Measurements from ENCODE around the gene PAQR8.

GRCh38 chr6:52360601-52361413 is 1.1 kb upstream of the PAQR8 start:
- TF ChIP-seq, protein P1, sequence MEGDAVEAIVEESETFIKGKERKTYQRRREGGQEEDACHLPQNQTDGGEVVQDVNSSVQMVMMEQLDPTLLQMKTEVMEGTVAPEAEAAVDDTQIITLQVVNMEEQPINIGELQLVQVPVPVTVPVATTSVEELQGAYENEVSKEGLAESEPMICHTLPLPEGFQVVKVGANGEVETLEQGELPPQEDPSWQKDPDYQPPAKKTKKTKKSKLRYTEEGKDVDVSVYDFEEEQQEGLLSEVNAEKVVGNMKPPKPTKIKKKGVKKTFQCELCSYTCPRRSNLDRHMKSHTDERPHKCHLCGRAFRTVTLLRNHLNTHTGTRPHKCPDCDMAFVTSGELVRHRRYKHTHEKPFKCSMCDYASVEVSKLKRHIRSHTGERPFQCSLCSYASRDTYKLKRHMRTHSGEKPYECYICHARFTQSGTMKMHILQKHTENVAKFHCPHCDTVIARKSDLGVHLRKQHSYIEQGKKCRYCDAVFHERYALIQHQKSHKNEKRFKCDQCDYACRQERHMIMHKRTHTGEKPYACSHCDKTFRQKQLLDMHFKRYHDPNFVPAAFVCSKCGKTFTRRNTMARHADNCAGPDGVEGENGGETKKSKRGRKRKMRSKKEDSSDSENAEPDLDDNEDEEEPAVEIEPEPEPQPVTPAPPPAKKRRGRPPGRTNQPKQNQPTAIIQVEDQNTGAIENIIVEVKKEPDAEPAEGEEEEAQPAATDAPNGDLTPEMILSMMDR (conservative IDR thresholded peaks at IDR 0.05 in 1 of 2, IDR thresholded peaks at IDR 0.05 in 1 of 2; ENCODE audit: extremely low read depth in 1 of 2, insufficient read depth in 1 of 2, low read depth in 1 of 2, low read length in 2 of 2): no peak
- TF ChIP-seq EZH2 (IDR thresholded peaks at IDR 0.05; ENCODE audit: borderline replicate concordance, low read length): no peak
